HepG2 (cell line): Measurements from ENCODE around the gene PLXNA4. TPM values are rescaled to one million over a fixed set of nuclear protein-coding genes. Genes with fewer than 3 reads are reported as not detected.

Experiments
- ATAC-seq: fragments of 200-7000 bp; cut with Tn5 transposase; 3 replicates; pipeline ENCODE4 v1.9.1; 2020; ENCODE audit warnings: mild to moderate bottlenecking, moderate library complexity
- BruUV-seq: library from RNA; stranded (reverse); fragments of 400-500 nt; replicated peaks from 2 replicates; lab custom pipeline; 2021; lab: Mats Ljungman, UMichigan
- CTCF ChIA-PET: fragments of 300-600 bp; formaldehyde crosslinking; extraction: SDS; loops from one replicate; lab custom pipeline; 2021; ENCODE audit warnings: low total read pairs, inconsistent platforms, low intra/inter-chr PET ratio; lab: Yijun Ruan, JAX
- POLR2A ChIA-PET: fragments of 350-600 bp; sonication (Branson Sonifier 250); formaldehyde crosslinking; loops from one replicate; lab custom pipeline; 2020; ENCODE audit warnings: antibody characterized with exemption, inconsistent platforms; lab: Yijun Ruan, JAX
- DNase-seq: peaks from one replicate; pipeline ENCODE4 v3.0.0-alpha.2; 2015; ENCODE audit warnings: low spot score
- FAIRE-seq: peaks from 3 replicates; lab custom pipeline; 2011; peaks lifted over from hg19 to GRCh38; lab: Jason Lieb, UNC
- H2AFZ ChIP-seq: one replicate; pipeline ENCODE4 v1.6.1; 2011; ENCODE audit warnings: low read length, inconsistent platforms
- H3K27ac ChIP-seq: fragments of 300-600 bp; 3 replicates; pipeline ENCODE4 v1.8.0; 2011; ENCODE audit warnings: mixed run types, mild to moderate bottlenecking, mixed read lengths, low read length, inconsistent platforms; ENCODE audit not compliant: insufficient read depth; ENCODE audit errors: extremely low read length
- H3K27me3 ChIP-seq, 2 experiments: fragments of 200-600 bp in 1 of 2; 2 replicates in 1 of 2; 3 replicates in 1 of 2; pipeline versions ENCODE4 v1.6.0 to v1.8.0; 2011; ENCODE audit warnings: low read length in 2 of 2, mild to moderate bottlenecking in 2 of 2, moderate library complexity in 2 of 2, inconsistent platforms in 1 of 2; ENCODE audit not compliant: insufficient read depth in 2 of 2, control insufficient read depth in 1 of 2
- H3K36me3 ChIP-seq, 2 experiments: fragments of 200-600 bp in 1 of 2; replicated peaks in 1 of 2; 2 replicates in 1 of 2; 3 replicates in 1 of 2; pipeline versions ENCODE4 v1.5.1 to v1.8.0; 2011; ENCODE audit warnings: low read length in 2 of 2, inconsistent platforms in 1 of 2; ENCODE audit not compliant: insufficient read depth in 2 of 2, control insufficient read depth in 1 of 2
- H3K4me1 ChIP-seq: 2 replicates; pipeline ENCODE4 v1.5.1; 2012; ENCODE audit warnings: low read length, inconsistent platforms; ENCODE audit not compliant: insufficient read depth
- H3K4me2 ChIP-seq: 2 replicates; pipeline ENCODE4 v1.6.0; 2011; ENCODE audit warnings: low read depth, low read length, inconsistent platforms
- H3K4me3 ChIP-seq, 3 experiments: fragments of 200-600 bp in 1 of 3; sonication (generic), shearing (Covaris generic) in 1 of 3; replicated peaks in 1 of 3; 2 replicates each; pipeline ENCODE4 v1.5.1; 2011 to 2016; ENCODE audit warnings: low read length in 3 of 3, inconsistent platforms in 2 of 3, low read depth in 2 of 3, mild to moderate bottlenecking in 2 of 3, control low read depth in 1 of 3, mixed read lengths in 1 of 3; ENCODE audit not compliant: insufficient read depth in 1 of 3
- H3K79me2 ChIP-seq: one replicate; pipeline ENCODE4 v1.6.1; 2011; ENCODE audit warnings: low read length, inconsistent platforms; ENCODE audit not compliant: insufficient read depth
- H3K9ac ChIP-seq: 2 replicates; pipeline ENCODE4 v1.6.0; 2011; ENCODE audit warnings: mild to moderate bottlenecking, low read depth, low read length, inconsistent platforms; ENCODE audit not compliant: insufficient read depth
- H3K9me3 ChIP-seq: 2 replicates; pipeline ENCODE4 v1.5.1; 2012; ENCODE audit warnings: mild to moderate bottlenecking, low read length
- H4K20me1 ChIP-seq: 2 replicates; pipeline ENCODE4 v1.6.0; 2011; ENCODE audit warnings: inconsistent platforms, mild to moderate bottlenecking, low read length, moderate library complexity; ENCODE audit not compliant: insufficient read depth
- CC2D1A ChIP-seq: sonication (generic); formaldehyde crosslinking; IDR thresholded peaks from 2 replicates; pipeline ENCODE4 v1.8.1; 2023; ENCODE audit warnings: mild to moderate bottlenecking, missing genetic modification reagents
- ELF3 ChIP-seq: IDR thresholded peaks from 2 replicates; pipeline ENCODE4 v1.6.1; 2016; ENCODE audit warnings: missing genetic modification reagents, missing compliant biosample characterization
- FOXA1 ChIP-seq, 2 experiments: fragments of 450-650 bp in 1 of 2; sonication (generic) in 1 of 2; formaldehyde crosslinking in 1 of 2; IDR thresholded peaks; 2 replicates each; pipeline versions ENCODE4 v1.4.0 to v1.6.1; 2016 to 2020; ENCODE audit warnings: missing genetic modification reagents in 1 of 2
- HNRNPH1 ChIP-seq: fragments of 200-400 bp; formaldehyde crosslinking; optimal IDR thresholded peaks from 2 replicates; pipeline ENCODE3; 2017; ENCODE audit warnings: mild to moderate bottlenecking, low read depth, low read length
- IKZF1 ChIP-seq: fragments of 450-650 bp; IDR thresholded peaks from 2 replicates; pipeline ENCODE4 v1.7.1; 2016
- SP1 ChIP-seq, 2 experiments: fragments of 450-650 bp in 1 of 2; sonication (generic) in 1 of 2; formaldehyde crosslinking in 1 of 2; IDR thresholded peaks; 2 replicates each; pipeline versions ENCODE4 v1.4.0 to v1.6.1; 2016 to 2020; ENCODE audit warnings: missing genetic modification reagents in 1 of 2
- YEATS4 ChIP-seq: sonication (generic); formaldehyde crosslinking; IDR thresholded peaks from 2 replicates; pipeline ENCODE4 v1.4.0; 2020; ENCODE audit warnings: missing genetic modification reagents, borderline replicate concordance
- ZNF136 ChIP-seq: sonication (generic); formaldehyde crosslinking; IDR thresholded peaks from 2 replicates; pipeline ENCODE4 v1.8.1; 2022; ENCODE audit warnings: low read depth, mild to moderate bottlenecking, moderate library complexity, missing genetic modification reagents
- ZNF274 ChIP-seq: sonication (generic); formaldehyde crosslinking; IDR thresholded peaks from 2 replicates; pipeline ENCODE4 v1.5.1; 2020; ENCODE audit warnings: mild to moderate bottlenecking, missing genetic modification reagents
- ZNF550 ChIP-seq: sonication (generic); formaldehyde crosslinking; IDR thresholded peaks from 2 replicates; pipeline ENCODE4 v1.4.0; 2020; ENCODE audit warnings: mild to moderate bottlenecking, missing genetic modification reagents, borderline replicate concordance
- ZNF552 ChIP-seq: sonication (generic); formaldehyde crosslinking; IDR thresholded peaks from 2 replicates; pipeline ENCODE4 v1.9.0; 2022; ENCODE audit warnings: missing genetic modification reagents, mild to moderate bottlenecking, borderline replicate concordance
- ZNF644 ChIP-seq: IDR thresholded peaks from 2 replicates; pipeline ENCODE4 v1.6.1; 2016; ENCODE audit warnings: low read depth
- WGBS: methylation state at CpG from one replicate; pipeline ENCODE4 v1.1.6; 2017; ENCODE audit warnings: low lambda C conversion rate; 5-methylcytosine and 5-hydroxymethylcytosine counted together
- in situ Hi-C: cut with HindIII; loops from 2 replicates; pipeline ENCODE4 v1.10.0; 2017; ENCODE audit warnings: low pct_unique_long_range_greater_than_20kb; ENCODE audit not compliant: extremely low pct_ligation_motif_present
- intact Hi-C: fragments of 100-400 bp; cut with micrococcal nuclease; formaldehyde crosslinking; loops from one replicate; pipeline ENCODE4 v1.10.0; 2022; ENCODE audit not compliant: unreplicated experiment
- polyA plus RNA-seq, 8 experiments: library from polyadenylated mRNA; depleted of rRNA in 3 of 8; stranded (reverse) in 7 of 8; unstranded in 1 of 8; fragments of >200 nt; fragmentation: Illumina TruSeq in 4 of 8; extraction: Trizol in 4 of 8; gene quantifications; 2 replicates each; pipeline versions ENCODE4 v1.2.1 to v1.2.3, GENCODE V29; 2011 to 2016; ENCODE audit warnings: low read depth in 4 of 8, missing spikeins in 1 of 8, mixed read lengths in 1 of 8; ENCODE audit not compliant: insufficient read depth in 1 of 8
- total RNA-seq, 5 experiments: library from RNA; depleted of rRNA; stranded (reverse); fragments of >200 nt; fragmentation: Illumina TruSeq; extraction: Trizol; gene quantifications; 2 replicates each; pipeline ENCODE4 v1.2.3, GENCODE V29; 2016; ENCODE audit warnings: low read depth in 1 of 5
- TF ChIP-seq, protein P1 (sequence below): sonication (generic); formaldehyde crosslinking; IDR thresholded peaks from 2 replicates; pipeline ENCODE4 v1.8.0; 2022; ENCODE audit warnings: mild to moderate bottlenecking, missing genetic modification reagents, moderate library complexity
- TF ChIP-seq, protein P2 (sequence below): IDR thresholded peaks from 2 replicates; pipeline ENCODE4 v1.6.1; 2012; ENCODE audit warnings: low read depth, low read length, improper control_type of control experiment
- TF ChIP-seq, protein P3 (sequence below): sonication (generic); formaldehyde crosslinking; conservative IDR thresholded peaks from 2 replicates; pipeline ENCODE4 v1.4.0; 2020; ENCODE audit warnings: mild to moderate bottlenecking, missing genetic modification reagents, moderate library complexity

Gene PLXNA4
- total and polyA plus RNA-seq, 2 of the 13 experiments (the other 11 are each of a cell fraction or from before 2014, with no cell fraction given): 0.01 to 0.04 TPM

DNA sequence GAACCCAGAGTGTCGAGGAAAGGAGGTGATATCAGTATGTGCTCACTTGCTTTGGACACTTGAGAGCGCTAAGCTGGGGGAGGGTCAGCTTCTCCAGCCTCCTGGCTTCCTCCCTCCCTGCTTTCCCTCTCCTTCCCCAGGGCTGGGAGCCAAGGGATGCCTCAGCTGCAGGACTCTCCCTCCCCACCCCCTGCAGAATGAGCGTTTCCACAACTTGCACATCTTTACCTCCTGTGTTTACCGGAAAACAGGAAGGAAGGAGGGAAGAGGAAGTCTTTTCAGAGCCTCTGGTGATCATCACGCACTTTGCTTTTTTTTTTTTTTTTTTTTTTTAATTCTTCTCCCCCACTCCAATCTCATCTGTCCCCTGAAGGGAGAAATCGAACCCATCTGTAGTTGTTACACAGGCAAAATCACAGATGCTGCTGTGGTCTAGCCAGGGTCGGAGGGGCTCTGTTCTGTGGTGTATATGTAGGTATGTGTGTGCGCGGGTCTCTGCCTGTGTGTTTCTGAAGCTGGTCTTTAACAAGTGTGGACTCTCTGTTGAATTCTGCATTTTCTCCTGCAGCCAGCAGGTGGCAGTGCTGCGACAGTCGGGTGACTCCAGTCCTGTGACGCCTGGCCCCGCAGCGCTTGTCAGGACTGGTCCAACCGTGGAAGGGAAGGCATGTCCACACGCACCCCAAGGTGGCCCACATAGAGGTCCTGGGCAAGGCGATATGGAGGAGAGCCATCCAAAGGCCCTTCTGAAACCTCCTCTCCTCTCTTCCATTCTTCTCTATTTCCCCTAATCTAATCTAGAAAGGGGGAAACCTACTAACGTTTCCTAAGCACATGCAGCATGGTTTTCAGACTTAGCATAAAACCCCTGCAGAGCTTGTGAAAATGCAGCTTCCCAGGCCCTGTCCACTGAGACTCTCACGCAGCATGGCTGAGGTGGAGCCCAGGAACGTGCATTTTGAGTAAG lies 257.6 kb downstream of the PLXNA4 start:
- Histone ChIP-seq H3K9ac (no peak overlapping the region), H3K79me2 (no peaks in the 10 kb centered on the region), H3K9me3 (no peaks in the 10 kb centered on the region), H3K27ac (no peak overlapping the region), H3K4me1 (0 out of 2 replicates have a peak, but pooled peaks cover 6% of the 10 kb centered on the region), H3K36me3 (no peaks in the 10 kb centered on the region), H2AFZ (no peak overlapping the region), H3K4me3 (no peak overlapping the region), H3K27me3 (peaks cover 0 to 28% of the 10 kb centered on the region in 2 experiments; a peak in 3 of 5 replicates), H4K20me1 (no peaks in the 10 kb centered on the region), H3K4me2 (no peak overlapping the region)
- peak; percentile 65 for DNase-seq
- in situ Hi-C loops (no loop called here), intact Hi-C loops (no loop called here)
- ChIA-PET POLR2A (no interaction called here), CTCF (interaction anchor here (0.6 to 1.4 kb wide), 2 partner anchors 256 to 262 kb away, joined by 3 to 21 read pairs; no protein-coding TSS in a partner anchor)
- BruUV-seq: no TSS peak
- 9% methylated on average over 18 of the region's 20 CpGs for WGBS
- FAIRE-seq: peak; percentile 68
- peak; percentile 98 for ATAC-seq
- TF ChIP-seq, protein P1, sequence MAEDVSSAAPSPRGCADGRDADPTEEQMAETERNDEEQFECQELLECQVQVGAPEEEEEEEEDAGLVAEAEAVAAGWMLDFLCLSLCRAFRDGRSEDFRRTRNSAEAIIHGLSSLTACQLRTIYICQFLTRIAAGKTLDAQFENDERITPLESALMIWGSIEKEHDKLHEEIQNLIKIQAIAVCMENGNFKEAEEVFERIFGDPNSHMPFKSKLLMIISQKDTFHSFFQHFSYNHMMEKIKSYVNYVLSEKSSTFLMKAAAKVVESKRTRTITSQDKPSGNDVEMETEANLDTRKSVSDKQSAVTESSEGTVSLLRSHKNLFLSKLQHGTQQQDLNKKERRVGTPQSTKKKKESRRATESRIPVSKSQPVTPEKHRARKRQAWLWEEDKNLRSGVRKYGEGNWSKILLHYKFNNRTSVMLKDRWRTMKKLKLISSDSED (CRISPR knock-in tag): no peak
- TF ChIP-seq ZNF552 (CRISPR knock-in tag) (no peak), ZNF644 (no peak), YEATS4 (CRISPR knock-in tag) (no peak), ZNF274 (CRISPR knock-in tag) (no peak), IKZF1 (no peak), CC2D1A (CRISPR knock-in tag) (no peak), ZNF136 (CRISPR knock-in tag) (no peak), SP1 (IDR thresholded peaks at IDR 0.05) (no peak), SP1 (CRISPR knock-in tag; IDR thresholded peaks at IDR 0.05) (no peak), HNRNPH1 (no peak), ELF3 (no peak), FOXA1 (IDR thresholded peaks at IDR 0.05) (no peak), FOXA1 (CRISPR knock-in tag; IDR thresholded peaks at IDR 0.05) (peak; percentile 27; the same call in 1 of the 2 replicates), ZNF550 (no peak)
- TF ChIP-seq, protein P2, sequence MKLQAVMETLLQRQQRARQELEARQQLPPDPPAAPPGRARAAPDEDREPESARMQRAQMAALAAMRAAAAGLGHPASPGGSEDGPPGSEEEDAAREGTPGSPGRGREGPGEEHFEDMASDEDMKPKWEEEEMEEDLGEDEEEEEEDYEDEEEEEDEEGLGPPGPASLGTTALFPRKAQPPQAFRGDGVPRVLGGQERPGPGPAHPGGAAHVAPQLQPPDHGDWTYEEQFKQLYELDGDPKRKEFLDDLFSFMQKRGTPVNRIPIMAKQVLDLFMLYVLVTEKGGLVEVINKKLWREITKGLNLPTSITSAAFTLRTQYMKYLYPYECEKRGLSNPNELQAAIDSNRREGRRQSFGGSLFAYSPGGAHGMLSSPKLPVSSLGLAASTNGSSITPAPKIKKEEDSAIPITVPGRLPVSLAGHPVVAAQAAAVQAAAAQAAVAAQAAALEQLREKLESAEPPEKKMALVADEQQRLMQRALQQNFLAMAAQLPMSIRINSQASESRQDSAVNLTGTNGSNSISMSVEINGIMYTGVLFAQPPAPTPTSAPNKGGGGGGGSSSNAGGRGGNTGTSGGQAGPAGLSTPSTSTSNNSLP: no peak
- TF ChIP-seq, protein P3, sequence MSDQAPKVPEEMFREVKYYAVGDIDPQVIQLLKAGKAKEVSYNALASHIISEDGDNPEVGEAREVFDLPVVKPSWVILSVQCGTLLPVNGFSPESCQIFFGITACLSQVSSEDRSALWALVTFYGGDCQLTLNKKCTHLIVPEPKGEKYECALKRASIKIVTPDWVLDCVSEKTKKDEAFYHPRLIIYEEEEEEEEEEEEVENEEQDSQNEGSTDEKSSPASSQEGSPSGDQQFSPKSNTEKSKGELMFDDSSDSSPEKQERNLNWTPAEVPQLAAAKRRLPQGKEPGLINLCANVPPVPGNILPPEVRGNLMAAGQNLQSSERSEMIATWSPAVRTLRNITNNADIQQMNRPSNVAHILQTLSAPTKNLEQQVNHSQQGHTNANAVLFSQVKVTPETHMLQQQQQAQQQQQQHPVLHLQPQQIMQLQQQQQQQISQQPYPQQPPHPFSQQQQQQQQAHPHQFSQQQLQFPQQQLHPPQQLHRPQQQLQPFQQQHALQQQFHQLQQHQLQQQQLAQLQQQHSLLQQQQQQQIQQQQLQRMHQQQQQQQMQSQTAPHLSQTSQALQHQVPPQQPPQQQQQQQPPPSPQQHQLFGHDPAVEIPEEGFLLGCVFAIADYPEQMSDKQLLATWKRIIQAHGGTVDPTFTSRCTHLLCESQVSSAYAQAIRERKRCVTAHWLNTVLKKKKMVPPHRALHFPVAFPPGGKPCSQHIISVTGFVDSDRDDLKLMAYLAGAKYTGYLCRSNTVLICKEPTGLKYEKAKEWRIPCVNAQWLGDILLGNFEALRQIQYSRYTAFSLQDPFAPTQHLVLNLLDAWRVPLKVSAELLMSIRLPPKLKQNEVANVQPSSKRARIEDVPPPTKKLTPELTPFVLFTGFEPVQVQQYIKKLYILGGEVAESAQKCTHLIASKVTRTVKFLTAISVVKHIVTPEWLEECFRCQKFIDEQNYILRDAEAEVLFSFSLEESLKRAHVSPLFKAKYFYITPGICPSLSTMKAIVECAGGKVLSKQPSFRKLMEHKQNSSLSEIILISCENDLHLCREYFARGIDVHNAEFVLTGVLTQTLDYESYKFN (CRISPR knock-in tag): no peak
